GM18526 (cell line): ENCODE data around the gene CAPN5.

ENCODE experiments used
- POLR2A ChIP-seq: IDR thresholded peaks from 3 replicates; pipeline ENCODE4 v1.6.1; 2011; ENCODE audit not compliant: insufficient read length; ENCODE audit errors: extremely low read depth

CAPN5 gene

DNA sequence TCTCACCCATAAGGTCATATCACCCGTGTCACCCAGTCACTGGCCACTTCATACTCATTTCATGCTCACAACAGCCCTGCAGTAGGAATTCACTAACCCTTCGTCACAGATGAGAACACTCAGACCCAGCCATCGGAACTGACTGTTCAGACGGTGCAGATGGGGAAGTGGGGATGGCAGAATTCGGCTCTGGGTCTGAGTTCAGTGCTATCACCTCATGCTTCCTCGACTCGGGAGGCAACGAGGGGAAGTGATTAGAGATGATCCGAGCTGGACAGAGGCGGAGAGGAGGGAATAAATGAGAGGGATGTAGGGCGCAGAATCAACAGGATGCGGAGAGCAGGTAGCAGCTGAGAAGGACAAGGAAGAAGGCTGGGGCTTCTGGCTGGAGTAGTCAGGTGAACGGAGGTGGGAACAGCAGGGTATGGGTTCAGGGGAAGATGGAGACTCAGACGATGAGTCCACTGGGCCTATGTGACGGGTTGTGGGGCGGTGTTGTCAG, 27.9 kb upstream of the CAPN5 start:
- TF ChIP-seq POLR2A: no peak

DNA sequence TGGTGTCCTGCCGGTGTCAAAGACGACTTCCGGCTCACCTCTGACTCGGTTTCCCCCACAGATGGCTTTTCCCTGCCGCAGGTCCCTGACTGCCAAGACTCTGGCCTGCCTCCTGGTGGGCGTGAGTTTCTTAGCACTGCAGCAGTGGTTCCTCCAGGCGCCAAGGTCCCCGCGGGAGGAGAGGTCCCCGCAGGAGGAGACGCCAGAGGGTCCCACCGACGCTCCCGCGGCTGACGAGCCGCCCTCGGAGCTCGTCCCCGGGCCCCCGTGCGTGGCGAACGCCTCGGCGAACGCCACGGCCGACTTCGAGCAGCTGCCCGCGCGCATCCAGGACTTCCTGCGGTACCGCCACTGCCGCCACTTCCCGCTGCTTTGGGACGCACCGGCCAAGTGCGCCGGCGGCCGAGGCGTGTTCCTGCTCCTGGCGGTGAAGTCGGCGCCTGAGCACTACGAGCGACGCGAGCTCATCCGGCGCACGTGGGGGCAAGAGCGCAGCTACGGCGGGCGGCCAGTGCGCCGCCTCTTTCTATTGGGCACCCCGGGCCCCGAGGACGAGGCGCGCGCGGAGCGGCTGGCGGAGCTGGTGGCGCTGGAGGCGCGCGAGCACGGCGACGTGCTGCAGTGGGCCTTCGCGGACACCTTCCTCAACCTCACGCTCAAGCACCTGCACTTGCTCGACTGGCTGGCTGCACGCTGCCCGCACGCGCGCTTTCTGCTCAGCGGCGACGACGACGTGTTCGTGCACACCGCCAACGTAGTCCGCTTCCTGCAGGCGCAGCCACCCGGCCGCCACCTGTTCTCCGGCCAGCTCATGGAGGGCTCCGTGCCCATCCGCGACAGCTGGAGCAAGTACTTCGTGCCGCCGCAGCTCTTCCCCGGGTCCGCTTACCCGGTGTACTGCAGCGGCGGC, 27.0 kb upstream of the CAPN5 start:
- TF ChIP-seq POLR2A: no peak

DNA sequence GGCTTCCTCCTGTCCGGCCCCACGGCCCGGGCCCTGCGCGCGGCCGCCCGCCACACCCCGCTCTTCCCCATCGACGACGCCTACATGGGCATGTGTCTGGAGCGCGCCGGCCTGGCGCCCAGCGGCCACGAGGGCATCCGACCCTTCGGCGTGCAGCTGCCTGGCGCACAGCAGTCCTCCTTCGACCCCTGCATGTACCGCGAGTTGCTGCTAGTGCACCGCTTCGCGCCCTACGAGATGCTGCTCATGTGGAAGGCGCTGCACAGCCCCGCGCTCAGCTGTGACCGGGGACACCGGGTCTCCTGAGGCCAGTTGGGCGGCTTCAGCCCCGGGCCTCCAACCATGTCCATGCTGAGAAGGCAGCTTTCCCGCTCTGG, 26.4 kb upstream of the CAPN5 start:
- no peak for TF ChIP-seq POLR2A

DNA sequence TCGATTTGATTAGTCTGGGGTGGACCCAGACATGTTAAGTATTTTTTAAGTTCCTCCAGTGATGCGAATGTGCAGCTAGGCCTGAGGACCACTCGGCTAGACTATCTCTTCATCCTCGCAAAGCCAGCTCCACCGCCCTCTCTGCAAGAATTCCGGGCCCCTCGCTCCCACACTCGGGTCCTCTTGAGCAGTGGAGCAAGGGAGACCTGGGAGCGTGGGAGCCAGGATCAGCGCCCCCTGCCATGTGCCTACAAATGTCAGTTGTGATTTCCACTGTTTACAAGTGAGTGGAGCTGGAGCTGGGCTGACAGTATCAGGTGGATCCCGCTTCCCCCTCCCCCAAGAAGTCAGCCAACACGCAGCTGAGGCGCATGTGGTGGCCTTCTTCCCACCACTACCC, 25.9 kb upstream of the CAPN5 start:
- TF ChIP-seq POLR2A: no peak

DNA sequence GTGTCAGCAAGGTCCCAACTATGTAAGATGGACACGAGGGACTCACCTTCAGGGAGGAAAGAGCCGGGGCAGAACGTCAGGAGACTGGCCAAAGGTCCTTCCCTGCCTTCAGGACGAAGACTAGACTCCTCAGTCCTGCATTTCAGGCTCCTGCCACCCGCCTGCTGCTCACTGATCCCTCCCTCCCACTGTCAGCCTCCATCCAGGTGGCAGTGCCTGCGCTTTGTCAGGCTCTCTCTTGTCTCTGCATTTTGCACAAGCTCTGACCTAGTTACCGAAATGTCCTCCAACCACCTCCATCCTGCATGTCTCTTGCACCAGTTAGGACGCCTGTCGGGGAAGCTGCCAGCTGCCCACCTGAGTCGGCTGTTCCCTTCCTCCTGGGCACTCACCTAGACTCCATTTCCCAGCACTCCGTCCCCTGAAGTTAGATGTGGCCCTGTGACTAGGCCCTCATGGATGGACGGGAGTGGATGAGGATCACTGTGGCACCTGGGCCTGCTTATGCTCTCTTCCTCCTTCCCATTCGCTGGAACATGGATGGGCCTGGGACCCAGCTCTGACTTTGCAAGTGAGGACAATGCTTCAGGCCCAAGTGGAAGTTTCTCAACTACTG, 24.6 kb upstream of the CAPN5 start:
- no peak for TF ChIP-seq POLR2A

DNA sequence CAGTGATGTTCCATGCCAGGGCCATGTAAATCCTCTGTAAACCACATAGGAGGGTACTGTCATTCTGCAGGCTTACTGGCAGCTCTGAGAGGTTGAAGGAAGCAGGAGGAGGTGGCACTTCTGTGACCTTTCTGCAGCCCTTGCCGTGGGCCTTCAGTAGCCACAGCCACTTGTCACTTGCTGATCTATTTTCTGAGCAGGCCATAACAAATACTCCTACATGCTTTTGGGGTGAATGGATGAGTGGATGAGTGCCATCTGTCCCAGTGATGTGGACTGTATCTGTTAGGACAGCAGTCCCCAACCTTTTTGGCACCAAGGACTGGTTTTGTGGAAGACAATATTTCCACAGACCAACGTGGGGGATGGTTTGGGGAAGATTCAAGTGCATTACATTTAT, 22.4 kb upstream of the CAPN5 start:
- TF ChIP-seq POLR2A: no peak

DNA sequence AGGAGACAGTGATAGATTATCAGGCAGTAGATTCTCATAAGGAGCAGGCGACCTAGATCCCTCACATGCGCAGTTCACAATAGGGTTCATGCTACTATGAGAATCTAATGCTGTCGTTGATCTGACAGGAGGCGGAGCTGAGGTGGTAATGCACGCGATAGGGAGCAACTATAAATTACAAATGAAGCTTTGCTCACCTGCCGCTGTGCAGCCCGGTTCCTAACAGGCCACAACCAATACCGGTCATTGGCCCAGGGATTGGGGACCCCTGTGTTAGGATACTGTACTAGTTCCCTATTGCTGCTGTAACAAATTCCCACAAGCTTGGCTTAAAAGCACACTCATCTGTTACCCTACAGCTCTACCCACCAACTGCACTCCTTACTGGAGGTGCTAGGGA, 21.9 kb upstream of the CAPN5 start:
- TF ChIP-seq POLR2A: no peak

DNA sequence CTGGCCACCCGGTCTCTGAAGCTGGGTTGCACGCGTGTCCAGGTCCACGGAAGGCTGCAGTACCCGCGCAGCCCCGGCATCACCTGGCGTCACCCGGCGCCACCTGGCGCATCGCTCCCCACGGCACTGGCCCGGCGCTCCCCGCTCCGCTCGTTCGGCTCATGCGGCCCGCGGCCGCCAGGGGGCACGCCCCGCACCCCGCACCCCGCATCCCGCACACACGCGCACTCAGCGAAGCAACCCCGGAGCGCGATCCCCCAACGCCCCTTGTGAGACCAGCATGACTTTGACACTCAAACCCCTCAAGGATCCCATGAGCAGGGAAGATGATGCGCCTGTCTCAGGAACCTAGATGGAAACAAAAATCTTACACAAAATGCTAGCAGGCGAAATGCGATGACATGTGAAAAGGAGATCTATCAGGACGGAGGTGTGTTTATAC, 20.7 kb upstream of the CAPN5 start:
- no peak for TF ChIP-seq POLR2A

DNA sequence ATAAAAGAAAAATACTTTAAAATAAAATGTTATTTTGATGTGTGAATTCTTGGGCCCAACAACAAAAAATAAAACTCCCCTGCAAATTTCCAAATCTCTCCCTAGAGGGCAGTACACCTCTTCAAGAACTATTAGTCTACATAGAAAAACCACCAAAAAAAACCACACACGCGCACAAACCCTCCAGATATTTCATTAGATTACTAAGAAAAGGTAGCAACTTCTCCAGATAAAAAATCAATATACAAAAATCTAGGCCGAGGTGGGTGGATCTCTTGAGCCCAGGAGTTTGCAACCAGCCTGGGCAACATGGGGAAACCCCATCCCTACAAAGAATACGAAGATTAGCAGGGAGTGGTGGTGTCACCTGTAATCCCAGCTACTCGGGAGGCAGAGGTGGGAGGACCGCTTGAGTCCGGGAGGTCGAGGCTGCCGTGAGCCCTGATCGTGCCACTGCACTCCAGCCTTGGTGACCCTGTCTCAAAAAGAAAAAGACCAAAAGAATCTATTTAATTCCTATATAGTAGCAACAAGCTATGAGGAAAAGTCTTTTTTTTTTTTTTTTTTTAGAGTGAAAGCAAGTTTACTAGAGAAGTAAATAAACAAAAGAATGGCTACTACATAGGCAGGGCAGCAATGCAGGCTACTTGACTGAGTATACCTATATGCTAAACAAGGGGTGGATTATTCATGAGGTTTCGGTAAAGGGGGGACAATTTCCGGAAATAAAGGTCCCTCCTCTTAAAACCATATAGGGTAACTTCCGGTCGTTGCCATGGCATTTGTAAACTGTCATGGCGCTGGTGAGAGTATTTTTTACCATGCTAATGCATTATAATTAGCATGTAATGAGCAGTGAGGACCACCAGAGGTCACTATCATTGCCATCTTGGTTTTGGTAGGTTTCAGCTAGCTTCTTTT, 19.5 kb upstream of the CAPN5 start:
- no peak for TF ChIP-seq POLR2A

DNA sequence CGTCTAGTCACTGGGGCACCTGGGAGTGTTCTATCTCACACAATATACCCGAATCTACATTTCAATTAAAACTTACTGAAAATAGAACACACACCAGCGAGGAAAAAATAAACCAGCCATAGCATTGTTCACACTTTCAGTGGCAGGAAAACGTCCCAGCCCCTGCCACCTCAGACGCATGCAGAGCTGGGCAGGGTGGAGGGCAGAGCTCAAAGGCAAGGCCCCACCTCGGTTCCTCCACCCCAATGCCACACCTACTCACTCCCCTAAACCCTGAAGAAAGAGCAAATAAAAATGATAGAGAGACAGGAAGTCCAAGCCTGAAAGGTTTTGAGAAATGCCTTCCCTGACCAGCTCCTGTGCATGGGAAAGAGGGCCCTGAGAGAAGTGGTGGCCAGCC, 17.7 kb upstream of the CAPN5 start:
- TF ChIP-seq POLR2A: no peak

DNA sequence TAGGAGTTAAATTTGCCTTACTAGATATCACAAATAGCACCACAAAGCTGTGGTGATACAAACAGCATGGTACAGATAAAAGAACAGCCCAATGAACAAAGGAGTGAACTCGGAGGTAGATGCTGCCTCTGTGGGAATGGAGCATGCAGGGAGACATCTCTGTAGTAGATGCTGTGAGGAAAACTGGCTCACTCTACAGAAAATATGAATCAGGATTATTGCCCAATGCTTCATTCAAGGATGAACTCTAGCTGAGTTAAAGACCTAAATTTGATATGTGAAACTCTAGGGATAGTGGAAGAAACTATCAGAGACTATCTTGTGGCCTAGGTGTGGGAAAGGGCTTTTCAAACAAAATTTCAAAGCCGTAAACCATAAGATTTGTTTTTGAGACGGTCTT, 15.3 kb upstream of the CAPN5 start:
- TF ChIP-seq POLR2A: no peak

DNA sequence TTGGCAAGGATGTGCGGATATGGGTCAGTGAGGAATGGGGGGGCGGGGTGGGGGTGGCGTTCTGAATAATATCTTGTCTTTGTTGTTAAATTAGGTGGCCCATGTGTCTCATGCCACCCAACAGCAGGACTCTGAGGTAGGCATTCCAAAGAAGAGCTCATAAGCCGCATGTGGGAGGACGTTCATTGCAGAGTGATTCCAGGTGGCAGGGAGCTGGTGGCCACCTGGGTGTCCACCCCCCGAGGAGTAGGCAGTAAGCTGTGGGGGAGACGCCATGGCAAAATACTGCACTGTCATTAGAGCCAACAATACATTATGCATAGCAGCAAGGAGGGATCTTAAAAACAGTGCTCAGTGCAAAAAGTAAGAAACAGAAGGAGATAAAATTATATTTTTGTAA, 14.3 kb upstream of the CAPN5 start:
- no peak for TF ChIP-seq POLR2A

DNA sequence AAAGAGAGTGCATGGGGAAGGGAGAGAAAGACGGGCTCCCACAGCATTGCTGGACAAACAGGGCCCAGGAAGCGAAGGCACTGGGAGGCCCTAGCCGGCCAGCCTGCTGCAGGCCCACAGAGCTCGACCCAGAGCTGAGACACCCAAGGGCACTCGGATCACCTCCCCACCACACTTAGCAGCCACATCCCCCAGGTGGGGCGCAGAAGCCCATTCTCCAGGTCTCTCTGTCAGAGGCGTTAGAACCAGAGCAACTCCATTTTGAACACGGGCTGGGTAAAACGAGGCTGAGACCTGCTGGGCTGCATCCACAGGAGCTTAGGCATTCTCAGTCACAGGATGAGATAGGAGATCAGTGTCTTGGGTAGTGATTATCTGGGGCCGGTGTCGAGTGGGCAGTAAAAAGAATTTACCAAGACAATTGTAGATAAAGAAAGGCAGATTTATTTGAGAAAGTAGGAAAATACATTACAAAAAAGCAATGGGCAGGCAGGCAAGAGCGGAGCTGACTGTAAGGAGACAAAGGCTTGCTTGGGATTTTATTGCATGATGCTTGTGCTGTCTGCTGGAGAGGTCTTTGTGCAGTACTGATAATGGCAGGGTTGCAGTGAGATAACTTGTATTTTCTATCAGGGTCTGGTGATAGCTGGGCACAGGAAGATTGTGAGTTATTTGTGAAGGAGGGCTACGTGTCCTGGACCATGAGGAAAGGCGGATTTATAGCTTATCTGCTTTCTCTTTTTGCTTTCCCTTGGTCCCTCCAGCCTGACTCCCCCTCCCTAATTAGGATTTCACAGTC, 13.4 kb upstream of the CAPN5 start:
- TF ChIP-seq POLR2A: no peak

DNA sequence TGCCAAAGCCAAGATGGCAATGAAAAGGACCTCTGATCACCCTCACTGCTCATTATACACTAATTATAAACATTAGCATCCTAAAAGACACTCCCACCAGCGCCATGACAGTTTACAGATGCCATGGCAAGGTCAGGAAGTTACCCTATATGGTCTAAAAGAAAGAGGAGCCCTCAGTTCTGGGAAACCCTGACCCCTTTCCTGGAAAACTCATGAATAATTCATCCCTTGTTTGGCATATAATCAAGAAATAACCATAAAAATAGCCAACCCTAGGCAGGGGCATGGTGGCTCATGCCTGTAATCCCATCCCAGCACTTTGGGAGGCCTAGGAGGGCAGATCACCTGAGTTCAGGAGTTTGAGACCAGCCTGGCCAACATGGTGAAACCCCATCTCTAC, 12.7 kb upstream of the CAPN5 start:
- TF ChIP-seq POLR2A: no peak
